ENCODE results near the gene AP2A1.
A peak's percentile ranks its signal among the peaks of the same experiment; 100 is the strongest.

AP2A1 gene

GRCh38 chr19:49801401-49801888 lies 34.6 kb downstream of the AP2A1 start:
- TF ChIP-seq CTCF (IDR thresholded peaks at IDR 0.05; ENCODE audit: low read depth, low read length): no peak
- no peaks in the 10 kb centered on the region for H3K9me3 ChIP-seq (ENCODE audit: severe bottlenecking)
- no peaks in the 10 kb centered on the region for H3K27me3 ChIP-seq (ENCODE audit: insufficient read depth, low read depth, severe bottlenecking)
- H3K36me3 ChIP-seq: peaks cover 67% of the 10 kb centered on the region
- peak overlapping the region; percentile 56 for H3K27ac ChIP-seq
- H3K4me3 ChIP-seq (ENCODE audit: low read depth, low read length): peak overlapping the region; percentile 42
- no peak for DNase-seq

GRCh38 chr19:49801966-49802661 lies 35.3 kb downstream of the AP2A1 start:
- peak; percentile 92 for DNase-seq
- H3K27ac ChIP-seq: peak overlapping the region; percentile 56
- no peaks in the 10 kb centered on the region for H3K27me3 ChIP-seq (ENCODE audit: insufficient read depth, low read depth, severe bottlenecking)
- no peaks in the 10 kb centered on the region for H3K9me3 ChIP-seq (ENCODE audit: severe bottlenecking)
- H3K4me3 ChIP-seq (ENCODE audit: low read depth, low read length): peak overlapping the region; percentile 42
- no peak for TF ChIP-seq CTCF (IDR thresholded peaks at IDR 0.05; ENCODE audit: low read depth, low read length)
- peaks cover 63% of the 10 kb centered on the region for H3K36me3 ChIP-seq

- Histone ChIP-seq H3K27me3 (ENCODE audit: insufficient read depth, low read depth, severe bottlenecking) (no peaks in the 10 kb centered on the region), H3K36me3 (peaks cover 64% of the 10 kb centered on the region), H3K27ac (peak overlapping the region; percentile 42), H3K4me3 (ENCODE audit: low read depth, low read length) (peak overlapping the region; percentile 23), H3K9me3 (ENCODE audit: severe bottlenecking) (no peaks in the 10 kb centered on the region)
- no peak for TF ChIP-seq CTCF (IDR thresholded peaks at IDR 0.05; ENCODE audit: low read depth, low read length)
- no peak for DNase-seq
Measured at GRCh38 chr19:49802836-49803528, 36.2 kb downstream of the AP2A1 start.

- no peak overlapping the region for H3K4me3 ChIP-seq (ENCODE audit: low read depth, low read length)
- DNase-seq: no peak
- no peaks in the 10 kb centered on the region for H3K27me3 ChIP-seq (ENCODE audit: insufficient read depth, low read depth, severe bottlenecking)
- no peak overlapping the region for H3K27ac ChIP-seq
- H3K36me3 ChIP-seq: peaks cover 67% of the 10 kb centered on the region
- no peak for TF ChIP-seq CTCF (IDR thresholded peaks at IDR 0.05; ENCODE audit: low read depth, low read length)
- no peaks in the 10 kb centered on the region for H3K9me3 ChIP-seq (ENCODE audit: severe bottlenecking)
Measured at GRCh38 chr19:49803529-49803856, 36.7 kb downstream of the AP2A1 start.

GRCh38 chr19:49805822-49806619 lies 39.2 kb downstream of the AP2A1 start:
- Histone ChIP-seq H3K9me3 (ENCODE audit: severe bottlenecking) (no peaks in the 10 kb centered on the region), H3K27me3 (ENCODE audit: insufficient read depth, low read depth, severe bottlenecking) (no peaks in the 10 kb centered on the region), H3K27ac (no peak overlapping the region), H3K4me3 (ENCODE audit: low read depth, low read length) (no peak overlapping the region), H3K36me3 (peaks cover 44% of the 10 kb centered on the region)
- TF ChIP-seq CTCF (IDR thresholded peaks at IDR 0.05; ENCODE audit: low read depth, low read length): no peak
- DNase-seq: no peak

All from WERI-Rb-1 (cell line).